SU-DHL-6 (cell line): ENCODE results near the gene SLC19A1.

Source experiments
- H2AFZ ChIP-seq: fragments of 200-600 bp; sonication (generic); 2 replicates; pipeline ENCODE4 v1.6.1; 2014; ENCODE audit warnings: low read depth, mild to moderate bottlenecking, moderate library complexity, mixed read lengths, antibody characterized with exemption, low read length; ENCODE audit not compliant: severe bottlenecking
- H3F3A ChIP-seq: fragments of 200-600 bp; shearing (Covaris generic); 2 replicates; pipeline ENCODE4 v1.6.0; 2016; ENCODE audit warnings: antibody characterized with exemption, mild to moderate bottlenecking; ENCODE audit not compliant: insufficient read depth
- H3K27ac ChIP-seq: fragments of 200-600 bp; sonication (generic); 2 replicates; pipeline ENCODE4 v1.5.1; 2016; ENCODE audit warnings: low read depth, mild to moderate bottlenecking, low read length, moderate library complexity, mixed read lengths
- H3K27me3 ChIP-seq: fragments of 200-600 bp; sonication (generic), shearing (Covaris generic); 2 replicates; pipeline ENCODE4 v1.6.0; 2014; ENCODE audit warnings: mild to moderate bottlenecking, low read length
- H3K36me3 ChIP-seq: fragments of 200-600 bp; sonication (generic); 2 replicates; pipeline ENCODE4 v1.6.1; 2014; ENCODE audit warnings: mild to moderate bottlenecking, low read length, mixed read lengths
- H3K4me2 ChIP-seq: fragments of 300-600, 200-600 bp; shearing (Covaris generic), sonication (generic); 2 replicates; pipeline ENCODE4 v1.6.0; 2014; ENCODE audit warnings: low read length, low read depth, mild to moderate bottlenecking; ENCODE audit not compliant: poor library complexity, severe bottlenecking
- H3K4me3 ChIP-seq: fragments of 200-600 bp; sonication (generic); 2 replicates; pipeline ENCODE4 v1.5.1; 2014; ENCODE audit warnings: antibody characterized with exemption, low read length, mild to moderate bottlenecking, mixed read lengths; ENCODE audit not compliant: insufficient read depth, poor library complexity, severe bottlenecking
- H3K79me2 ChIP-seq: fragments of 200-600 bp; sonication (generic); 2 replicates; pipeline ENCODE4 v1.6.1; 2014; ENCODE audit warnings: mild to moderate bottlenecking, low read length, moderate library complexity; ENCODE audit not compliant: insufficient read depth
- H3K9ac ChIP-seq: fragments of 200-600 bp; sonication (generic); 2 replicates; pipeline ENCODE4 v1.7.0; 2014; ENCODE audit warnings: mild to moderate bottlenecking, low read length
- H3K9me2 ChIP-seq: fragments of 200-600 bp; sonication (generic); replicated peaks from 2 replicates; pipeline ENCODE4 v1.6.1; 2014; ENCODE audit warnings: low read length; ENCODE audit not compliant: insufficient read depth
- H3K9me3 ChIP-seq: fragments of 200-600 bp; sonication (generic); 2 replicates; pipeline ENCODE4 v1.6.1; 2014; ENCODE audit warnings: low read length, mixed read lengths; ENCODE audit not compliant: insufficient read depth
- H4K20me1 ChIP-seq: fragments of 200-600 bp; sonication (generic); 2 replicates; pipeline ENCODE4 v1.6.1; 2014; ENCODE audit warnings: low read depth, mild to moderate bottlenecking, antibody characterized with exemption, low read length, moderate library complexity, mixed read lengths
- EZH2phosphoT487 ChIP-seq: fragments of 200-600 bp; sonication (generic), shearing (Covaris generic); conservative IDR thresholded peaks from 2 replicates; pipeline ENCODE4 v1.6.1; 2018; ENCODE audit warnings: mild to moderate bottlenecking, antibody characterized with exemption, low read length, moderate library complexity, mixed read lengths
- TF ChIP-seq, protein P1 (sequence below): fragments of 200-600 bp; sonication (generic); IDR thresholded peaks from one replicate; pipeline ENCODE4 v1.5.1; 2017; ENCODE audit warnings: antibody characterized with exemption, mild to moderate bottlenecking, low read length, moderate library complexity; ENCODE audit not compliant: insufficient read depth, poor library complexity, severe bottlenecking

Gene SLC19A1

DNA sequence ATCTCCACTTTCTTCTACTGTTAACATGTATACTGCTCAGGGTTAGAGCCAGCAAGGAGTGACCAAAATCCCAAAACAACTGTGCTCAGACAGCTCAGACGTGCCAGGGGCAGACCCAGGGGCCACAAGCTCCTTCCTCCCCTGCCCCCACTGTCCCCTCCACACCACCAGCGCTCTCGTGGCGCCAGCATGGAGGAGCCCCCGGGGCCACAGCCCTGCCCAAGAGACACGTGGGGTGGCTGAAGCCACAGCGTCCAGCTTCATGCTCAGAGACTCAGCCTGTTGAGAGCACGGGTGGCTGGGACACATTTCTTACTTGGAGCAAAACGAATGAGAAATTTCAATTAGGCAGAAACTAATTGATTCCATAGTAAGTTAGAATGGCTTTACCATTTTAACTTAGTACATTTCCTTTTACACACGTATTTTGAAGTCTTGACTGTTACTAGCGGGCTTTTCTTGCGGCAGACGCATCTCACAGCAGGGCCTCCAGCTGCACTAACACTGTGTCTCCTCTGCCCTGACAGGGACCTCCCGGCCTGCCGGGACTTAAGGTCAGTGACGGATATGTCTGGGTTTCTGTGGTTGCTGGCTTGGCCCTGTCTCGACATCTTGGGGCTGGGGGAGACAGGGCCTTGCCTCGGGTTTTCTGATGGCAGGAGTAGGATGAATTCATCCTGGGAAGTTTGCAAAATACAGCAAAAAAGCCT lies 54.2 kb downstream of the SLC19A1 start:
- Histone ChIP-seq H3K4me2 (no peak overlapping the region), H2AFZ (no peak overlapping the region), H3K27me3 (no peaks in the 10 kb centered on the region), H3K4me3 (no peak overlapping the region), H3K9ac (no peak overlapping the region), H3K9me3 (no peaks in the 10 kb centered on the region), H3F3A (no peaks in the 10 kb centered on the region), H3K36me3 (no peaks in the 10 kb centered on the region), H3K9me2 (no peaks in the 10 kb centered on the region), H3K79me2 (no peaks in the 10 kb centered on the region), H4K20me1 (no peaks in the 10 kb centered on the region), H3K27ac (no peak overlapping the region)
- TF ChIP-seq, protein P1, sequence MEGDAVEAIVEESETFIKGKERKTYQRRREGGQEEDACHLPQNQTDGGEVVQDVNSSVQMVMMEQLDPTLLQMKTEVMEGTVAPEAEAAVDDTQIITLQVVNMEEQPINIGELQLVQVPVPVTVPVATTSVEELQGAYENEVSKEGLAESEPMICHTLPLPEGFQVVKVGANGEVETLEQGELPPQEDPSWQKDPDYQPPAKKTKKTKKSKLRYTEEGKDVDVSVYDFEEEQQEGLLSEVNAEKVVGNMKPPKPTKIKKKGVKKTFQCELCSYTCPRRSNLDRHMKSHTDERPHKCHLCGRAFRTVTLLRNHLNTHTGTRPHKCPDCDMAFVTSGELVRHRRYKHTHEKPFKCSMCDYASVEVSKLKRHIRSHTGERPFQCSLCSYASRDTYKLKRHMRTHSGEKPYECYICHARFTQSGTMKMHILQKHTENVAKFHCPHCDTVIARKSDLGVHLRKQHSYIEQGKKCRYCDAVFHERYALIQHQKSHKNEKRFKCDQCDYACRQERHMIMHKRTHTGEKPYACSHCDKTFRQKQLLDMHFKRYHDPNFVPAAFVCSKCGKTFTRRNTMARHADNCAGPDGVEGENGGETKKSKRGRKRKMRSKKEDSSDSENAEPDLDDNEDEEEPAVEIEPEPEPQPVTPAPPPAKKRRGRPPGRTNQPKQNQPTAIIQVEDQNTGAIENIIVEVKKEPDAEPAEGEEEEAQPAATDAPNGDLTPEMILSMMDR = no peak
- no peak for TF ChIP-seq EZH2phosphoT487

DNA sequence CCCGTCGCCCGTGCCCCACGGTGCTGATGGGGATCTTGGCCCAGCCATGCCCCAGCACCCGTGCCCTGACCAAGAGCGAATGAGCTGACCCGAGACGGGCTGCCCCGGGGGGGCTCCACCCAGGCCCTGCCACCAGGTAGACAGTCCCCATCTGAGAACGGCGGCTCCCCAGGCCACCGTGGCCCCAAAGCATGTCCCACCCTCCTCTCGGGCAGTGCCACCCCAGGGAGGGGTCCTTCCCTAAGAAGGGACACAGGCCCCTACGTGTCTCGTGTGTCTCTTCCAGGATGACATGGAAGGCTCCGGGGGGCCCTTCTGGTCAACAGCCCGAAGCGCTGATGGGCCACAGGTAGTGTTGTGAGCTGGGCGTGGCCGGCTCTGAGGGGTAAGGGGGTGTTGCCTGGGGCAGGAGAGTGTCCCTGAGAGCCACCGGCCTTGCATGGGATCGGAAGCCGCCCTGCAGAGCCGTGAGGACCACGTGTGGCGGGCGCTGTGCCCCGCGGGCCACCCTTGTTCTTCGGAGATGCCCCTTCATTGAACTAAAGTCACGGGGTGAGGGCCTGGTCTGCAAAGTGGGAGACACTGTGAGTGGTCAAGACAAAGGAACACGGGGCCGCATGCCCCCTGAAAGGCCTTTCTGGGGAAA lies 55.0 kb downstream of the SLC19A1 start:
- Histone ChIP-seq H3K36me3 (no peaks in the 10 kb centered on the region), H3K9ac (no peak overlapping the region)

DNA sequence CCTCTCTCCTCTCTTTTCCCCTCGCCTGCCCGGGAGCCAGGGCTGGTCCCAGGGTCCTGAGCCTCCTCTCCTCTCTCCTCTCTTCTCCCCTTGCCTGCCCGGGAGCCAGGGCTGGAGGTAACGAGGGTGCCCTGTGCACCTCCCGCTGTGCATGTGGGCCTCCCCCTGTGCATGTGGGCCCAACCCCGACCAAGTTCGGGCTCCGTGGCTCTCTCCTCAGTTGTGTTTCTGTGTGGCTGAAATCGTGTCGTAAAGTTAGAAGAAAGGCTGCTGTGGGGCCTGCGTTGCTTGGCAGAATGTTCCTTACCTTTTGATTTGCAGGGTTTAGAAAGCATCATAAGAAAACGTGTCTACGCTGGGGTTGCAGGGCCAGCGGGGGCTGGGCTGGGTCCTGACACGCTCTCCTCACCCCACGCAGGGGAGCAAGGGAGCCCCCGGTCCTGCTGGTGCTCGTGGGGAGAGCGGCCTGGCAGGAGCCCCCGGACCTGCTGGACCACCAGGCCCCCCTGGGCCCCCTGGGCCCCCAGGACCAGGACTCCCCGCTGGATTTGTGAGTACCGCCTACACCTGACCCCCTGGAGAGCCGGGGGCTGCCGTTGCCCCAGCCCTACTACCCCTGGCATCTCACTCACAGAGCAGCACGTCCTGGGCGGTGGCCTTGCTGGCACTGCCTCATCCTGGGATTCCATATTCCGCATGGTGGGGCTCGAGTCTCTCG lies 55.6 kb downstream of the SLC19A1 start:
- no peak for TF ChIP-seq EZH2phosphoT487
- TF ChIP-seq, protein P1 = no peak
- no peak overlapping the region for H3K9ac ChIP-seq
- no peaks in the 10 kb centered on the region for H3K79me2 ChIP-seq
- no peaks in the 10 kb centered on the region for H3K36me3 ChIP-seq
- no peaks in the 10 kb centered on the region for H3K27me3 ChIP-seq
- H3K4me2 ChIP-seq = no peak overlapping the region
- H3K4me3 ChIP-seq = no peak overlapping the region
- no peak overlapping the region for H2AFZ ChIP-seq
- H3K9me2 ChIP-seq = no peaks in the 10 kb centered on the region
- no peak overlapping the region for H3K27ac ChIP-seq
- H3F3A ChIP-seq = no peaks in the 10 kb centered on the region
- H4K20me1 ChIP-seq = no peaks in the 10 kb centered on the region
- no peaks in the 10 kb centered on the region for H3K9me3 ChIP-seq

More for the DNA sequence above, 55.0 kb downstream of the SLC19A1 start:
- H4K20me1 ChIP-seq = no peaks in the 10 kb centered on the region
- H3K4me2 ChIP-seq = no peak overlapping the region
- H3F3A ChIP-seq = no peaks in the 10 kb centered on the region
- H3K4me3 ChIP-seq = no peak overlapping the region
- no peaks in the 10 kb centered on the region for H3K27me3 ChIP-seq
- H3K27ac ChIP-seq = no peak overlapping the region
- no peak overlapping the region for H2AFZ ChIP-seq
- no peaks in the 10 kb centered on the region for H3K79me2 ChIP-seq
- H3K9me3 ChIP-seq = no peaks in the 10 kb centered on the region
- TF ChIP-seq EZH2phosphoT487 = no peak
- TF ChIP-seq, protein P1 = no peak
- no peaks in the 10 kb centered on the region for H3K9me2 ChIP-seq
